ENCODE results near the gene DIAPH2.

DNA sequence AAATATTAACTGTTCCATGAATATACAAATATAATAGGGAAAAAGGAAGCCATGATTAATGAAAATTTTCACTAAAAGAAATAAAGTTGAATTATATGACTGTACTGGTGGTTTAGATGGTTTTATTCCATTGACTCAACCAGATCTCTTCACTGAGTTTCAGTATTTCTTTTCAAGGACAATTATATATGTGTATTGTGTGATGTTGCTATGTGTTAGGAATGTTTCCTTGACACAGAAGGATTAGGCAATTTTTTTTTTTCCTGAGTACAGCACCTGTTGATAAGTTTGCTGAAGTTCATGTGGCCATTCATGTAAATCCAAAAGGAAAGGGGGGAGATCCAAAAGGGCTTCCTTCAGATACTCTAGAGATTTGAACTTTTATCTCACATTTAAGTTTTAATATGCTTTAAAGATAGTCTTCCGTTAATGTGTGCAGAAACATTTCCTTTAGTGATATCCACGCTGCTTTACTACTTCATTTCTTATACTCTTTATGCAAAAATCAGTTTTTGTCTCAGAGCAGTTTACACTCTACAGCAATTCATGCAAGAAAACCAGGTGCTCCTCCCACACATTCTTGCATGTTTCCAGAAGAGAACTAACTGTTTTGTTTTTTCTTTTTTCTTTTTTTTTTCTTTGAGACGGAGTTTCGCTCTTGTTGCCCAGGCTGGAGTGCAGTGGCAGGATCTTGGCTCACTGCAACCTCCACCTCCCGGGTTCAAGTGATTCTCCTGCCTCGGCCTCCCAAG is 448.2 kb downstream of the DIAPH2 start:
- TF ChIP-seq, protein P1, sequence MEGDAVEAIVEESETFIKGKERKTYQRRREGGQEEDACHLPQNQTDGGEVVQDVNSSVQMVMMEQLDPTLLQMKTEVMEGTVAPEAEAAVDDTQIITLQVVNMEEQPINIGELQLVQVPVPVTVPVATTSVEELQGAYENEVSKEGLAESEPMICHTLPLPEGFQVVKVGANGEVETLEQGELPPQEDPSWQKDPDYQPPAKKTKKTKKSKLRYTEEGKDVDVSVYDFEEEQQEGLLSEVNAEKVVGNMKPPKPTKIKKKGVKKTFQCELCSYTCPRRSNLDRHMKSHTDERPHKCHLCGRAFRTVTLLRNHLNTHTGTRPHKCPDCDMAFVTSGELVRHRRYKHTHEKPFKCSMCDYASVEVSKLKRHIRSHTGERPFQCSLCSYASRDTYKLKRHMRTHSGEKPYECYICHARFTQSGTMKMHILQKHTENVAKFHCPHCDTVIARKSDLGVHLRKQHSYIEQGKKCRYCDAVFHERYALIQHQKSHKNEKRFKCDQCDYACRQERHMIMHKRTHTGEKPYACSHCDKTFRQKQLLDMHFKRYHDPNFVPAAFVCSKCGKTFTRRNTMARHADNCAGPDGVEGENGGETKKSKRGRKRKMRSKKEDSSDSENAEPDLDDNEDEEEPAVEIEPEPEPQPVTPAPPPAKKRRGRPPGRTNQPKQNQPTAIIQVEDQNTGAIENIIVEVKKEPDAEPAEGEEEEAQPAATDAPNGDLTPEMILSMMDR (IDR thresholded peaks at IDR 0.05): no peak
- TF ChIP-seq POLR2A (IDR thresholded peaks at IDR 0.05) (no peak), POLR2AphosphoS5 (IDR thresholded peaks at IDR 0.05) (no peak)

All from breast epithelium (tissue), 3 donors.